Pons (tissue), 1 donor: ENCODE measurements around the gene OR4N2.
"Not testable (repeated sequence)": the region's sequence is repeated elsewhere in the genome, so short reads cannot be mapped to it uniquely, and the experiment has no call there.

Source experiments
- DNase-seq: peaks from one replicate; pipeline ENCODE4 v3.0.0-alpha.2; 2016; ENCODE audit warnings: low spot score

Gene OR4N2

DNA sequence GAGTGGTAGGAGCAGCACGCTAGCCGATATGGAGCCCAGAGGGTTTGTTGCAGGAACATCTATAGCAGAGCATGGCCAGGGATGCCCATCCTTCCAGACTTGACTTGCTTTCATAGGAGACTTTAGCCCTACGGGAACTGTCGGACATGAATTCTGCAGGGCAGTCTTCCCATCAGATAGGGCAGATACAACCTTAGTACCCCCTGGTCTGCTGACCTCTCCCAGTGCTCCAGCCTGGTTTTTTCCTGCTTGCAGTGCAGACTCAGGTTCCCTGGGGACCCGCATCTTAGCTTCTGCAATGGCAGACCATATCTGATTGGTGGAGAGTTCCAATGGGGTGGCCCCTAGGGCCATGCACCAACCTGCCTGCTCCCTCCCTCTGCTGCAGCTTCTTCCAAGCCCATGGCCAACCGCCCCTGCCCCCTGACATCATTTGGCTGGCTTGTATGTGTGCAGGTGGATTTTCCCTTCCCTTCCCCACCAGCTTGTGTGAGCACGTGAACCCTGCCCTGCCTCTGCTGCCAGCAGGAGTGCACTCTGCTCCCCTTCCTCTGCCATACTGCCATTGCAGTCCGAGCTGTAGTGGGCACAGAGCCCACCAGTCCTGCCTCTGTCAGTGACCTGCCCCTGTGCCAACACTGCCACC is 30.8 kb downstream of the OR4N2 start:
- DNase-seq, result not testable (repeated sequence)

DNA sequence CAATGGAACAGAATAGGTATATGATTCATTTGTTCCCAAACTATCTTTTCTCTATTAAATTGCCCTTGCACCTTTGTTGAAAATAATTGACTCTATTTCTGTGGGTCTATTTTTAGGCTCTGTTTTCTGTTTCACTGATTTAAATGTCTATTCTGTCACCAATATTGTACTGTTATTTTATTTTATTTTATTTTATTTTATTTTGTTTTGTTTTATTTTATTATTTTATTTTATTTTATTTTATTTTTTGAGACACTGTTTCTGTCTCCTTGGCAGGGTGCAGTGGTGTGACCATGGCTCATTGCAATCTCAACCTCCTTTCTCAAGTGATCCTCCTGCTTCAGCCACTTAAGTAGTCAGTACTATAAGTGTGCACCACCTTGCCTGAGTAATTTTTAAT is 34.9 kb downstream of the OR4N2 start:
- DNase-seq, result no peak

DNA sequence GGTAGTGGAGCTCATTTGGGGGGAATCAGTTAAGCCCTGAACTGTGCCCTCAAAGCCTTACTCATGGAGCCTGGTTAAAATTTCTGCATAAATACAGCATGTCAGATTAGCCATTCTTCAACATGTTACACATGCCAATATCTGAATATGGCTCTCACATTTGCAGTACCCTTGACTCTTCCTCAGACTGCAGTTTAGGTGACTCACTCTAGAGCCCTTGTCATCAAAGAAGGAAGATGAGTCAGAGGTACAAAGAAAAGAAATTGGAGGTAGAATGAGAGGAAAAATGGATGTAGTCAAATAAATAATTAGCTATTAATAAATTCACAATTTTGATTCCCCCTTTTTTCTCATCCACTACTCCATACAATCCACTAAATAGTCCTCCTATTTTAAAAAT is 47.8 kb downstream of the OR4N2 start:
- DNase-seq, result no peak

DNA sequence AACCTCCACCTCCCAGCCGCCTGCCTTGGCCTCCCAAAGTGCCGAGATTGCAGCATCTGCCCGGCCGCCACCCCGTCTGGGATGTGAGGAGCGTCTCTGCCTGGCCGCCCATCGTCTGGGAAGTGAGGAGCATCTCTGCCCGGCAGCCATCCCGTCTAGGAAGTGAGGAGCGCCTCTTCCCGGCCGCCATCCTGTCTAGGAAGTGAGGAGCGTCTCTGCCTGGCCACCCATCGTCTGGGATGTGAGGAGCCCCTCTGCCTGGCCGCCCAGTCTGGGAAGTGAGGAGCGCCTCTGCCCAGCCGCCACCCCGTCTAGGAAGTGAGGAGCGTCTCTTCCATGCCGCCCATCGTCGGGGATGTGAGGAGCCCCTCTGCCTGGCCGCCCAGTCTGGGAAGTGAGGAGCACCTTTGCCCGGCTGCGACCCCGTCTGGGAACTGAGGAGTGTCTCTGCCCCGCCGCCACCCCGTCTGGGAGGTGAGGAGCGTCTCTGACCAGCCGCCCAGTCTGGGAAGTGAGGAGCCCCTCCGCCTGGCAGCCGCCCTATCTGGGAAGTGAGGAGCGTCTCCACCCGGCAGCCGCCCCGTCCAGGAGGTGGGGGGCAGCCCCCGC is 62.6 kb downstream of the OR4N2 start:
- not testable (repeated sequence) for DNase-seq

DNA sequence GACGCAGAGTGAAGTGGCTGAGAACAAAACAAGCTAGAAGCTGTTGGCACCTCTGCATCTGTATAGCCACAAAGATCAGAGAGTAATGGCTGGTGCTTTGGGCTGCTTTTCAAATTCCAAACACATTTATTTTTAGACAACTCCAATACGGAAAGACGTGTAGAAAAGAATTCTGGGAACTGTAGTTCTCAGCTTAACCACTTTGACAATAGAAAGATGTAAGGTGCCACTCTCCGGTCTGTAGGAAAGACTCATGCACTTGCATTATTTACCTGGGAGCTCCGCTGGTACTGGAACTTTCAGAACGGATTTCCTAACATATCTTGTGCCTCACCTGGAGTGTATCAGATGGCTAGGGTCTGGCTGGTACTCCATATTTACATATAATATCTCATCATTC is 69.6 kb downstream of the OR4N2 start:
- DNase-seq, result no peak

DNA sequence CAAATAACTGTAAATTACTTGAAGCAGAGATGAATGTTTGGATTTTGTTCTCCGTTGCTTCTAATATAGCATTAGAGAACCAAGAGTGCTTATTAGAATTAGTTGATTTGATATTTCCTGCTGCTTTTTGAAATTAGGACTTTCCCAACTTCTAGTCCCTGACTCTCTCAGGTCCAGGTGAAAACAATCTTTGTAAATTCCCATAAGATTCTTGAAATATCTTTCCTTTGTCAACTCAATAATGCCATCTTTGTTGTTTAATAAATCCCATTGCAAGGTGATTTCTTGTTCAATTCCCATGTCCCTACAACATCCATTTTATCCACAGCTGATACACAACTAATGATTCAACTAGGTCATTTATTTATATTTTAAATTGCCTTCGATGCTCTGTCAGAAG is 71.3 kb downstream of the OR4N2 start, which contains the start of gene OR4K2:
Gene OR4K2 (plus strand): TSS at position 301 of the 400 bp plus-strand sequence. CDS start 1,126 bp downstream, outside the sequence.
- no peak for DNase-seq

DNA sequence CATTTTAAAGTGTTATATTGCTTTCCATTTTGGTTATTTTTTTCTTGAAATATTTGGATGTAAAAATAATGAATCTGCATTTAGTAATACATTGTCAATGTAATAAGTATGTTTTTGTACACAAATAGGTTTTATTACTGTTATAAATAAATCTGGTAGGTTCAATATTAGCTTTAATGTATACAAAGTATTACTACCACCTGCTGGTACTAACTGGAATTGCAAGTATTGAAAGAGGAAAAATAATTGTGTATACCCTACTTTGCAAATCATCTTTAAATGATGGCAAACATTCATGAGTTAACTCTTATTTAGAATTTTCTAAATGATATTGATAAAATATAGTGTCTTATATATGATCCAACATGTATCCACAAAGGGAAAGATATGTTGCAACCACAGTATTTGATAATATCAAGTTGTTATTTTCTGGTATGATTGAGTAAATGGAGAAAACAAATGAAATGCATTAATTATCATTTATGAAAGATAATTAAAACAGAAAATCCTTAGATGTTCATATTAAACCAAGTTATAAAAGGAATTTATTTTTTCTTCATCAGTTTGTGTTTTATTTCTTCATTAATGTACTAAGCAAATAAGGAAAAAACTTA is 74.6 kb downstream of the OR4N2 start:
- DNase-seq, result peak; percentile 58
